ENCODE data around the gene ATP2A1. TPM values are rescaled to one million over a fixed set of nuclear protein-coding genes. Genes with fewer than 3 reads are reported as not detected.
"Not testable (repeated sequence)": the region's sequence is repeated elsewhere in the genome, so short reads cannot be mapped to it uniquely, and the experiment has no call there.

Gene ATP2A1
- total RNA-seq, 1 donor from 2014 or later = 1.3 TPM

GRCh38 chr16:28880589-28880915 lies 2.3 kb downstream of the ATP2A1 start:
- intact Hi-C loops (cut with micrococcal nuclease) = loop anchor here (1.0 kb wide), 4 partner anchors 16 to 70 kb away; partner anchors contain the start of genes ATXN2L, NFATC2IP and RABEP2

- intact Hi-C loops (cut with micrococcal nuclease) = loop anchor here (1.0 kb wide), 4 partner anchors 17 to 69 kb away; partner anchors contain the start of genes ATXN2L, NFATC2IP and RABEP2
These were observed 2.7 kb downstream of the ATP2A1 start for GRCh38 chr16:28880955-28881354.

- intact Hi-C loops (cut with micrococcal nuclease) = not testable (repeated sequence)
These were observed 3.3 kb downstream of the ATP2A1 start for GRCh38 chr16:28881565-28881964.

GRCh38 chr16:28882551-28883160 lies 4.4 kb downstream of the ATP2A1 start:
- intact Hi-C loops (cut with micrococcal nuclease) = no loop called here

GRCh38 chr16:28883221-28883996 lies 5.1 kb downstream of the ATP2A1 start:
- intact Hi-C loops (cut with micrococcal nuclease) = no loop called here

GRCh38 chr16:28884045-28884444 lies 5.8 kb downstream of the ATP2A1 start:
- intact Hi-C loops (cut with micrococcal nuclease) = no loop called here

GRCh38 chr16:28886945-28887344 lies 8.7 kb downstream of the ATP2A1 start:
- intact Hi-C loops (cut with micrococcal nuclease) = no loop called here

- intact Hi-C loops (cut with micrococcal nuclease) = not testable (repeated sequence)
These were observed 12.1 kb downstream of the ATP2A1 start for GRCh38 chr16:28890355-28890754.

GRCh38 chr16:28891964-28892890 lies 13.9 kb downstream of the ATP2A1 start:
- intact Hi-C loops (cut with micrococcal nuclease) = no loop called here

- intact Hi-C loops (cut with micrococcal nuclease) = no loop called here
These were observed 15.0 kb downstream of the ATP2A1 start for GRCh38 chr16:28893291-28893690.

GRCh38 chr16:28895609-28896008 lies 17.3 kb downstream of the ATP2A1 start:
- intact Hi-C loops (cut with micrococcal nuclease) = no loop called here

GRCh38 chr16:28897826-28898225 lies 19.5 kb downstream of the ATP2A1 start:
- intact Hi-C loops (cut with micrococcal nuclease) = no loop called here

GRCh38 chr16:28898266-28898665 lies 20.0 kb downstream of the ATP2A1 start:
- intact Hi-C loops (cut with micrococcal nuclease) = no loop called here

GRCh38 chr16:28898942-28899341 lies 20.7 kb downstream of the ATP2A1 start:
- intact Hi-C loops (cut with micrococcal nuclease) = no loop called here

GRCh38 chr16:28899882-28900590 lies 21.7 kb downstream of the ATP2A1 start:
- intact Hi-C loops (cut with micrococcal nuclease) = no loop called here

GRCh38 chr16:28900601-28901000 lies 22.3 kb downstream of the ATP2A1 start:
- intact Hi-C loops (cut with micrococcal nuclease) = no loop called here

GRCh38 chr16:28901862-28902261 lies 23.6 kb downstream of the ATP2A1 start:
- intact Hi-C loops (cut with micrococcal nuclease) = no loop called here

- intact Hi-C loops (cut with micrococcal nuclease) = no loop called here
These were observed 24.6 kb downstream of the ATP2A1 start for GRCh38 chr16:28902909-28903308.

GRCh38 chr16:28903344-28904042 lies 25.2 kb downstream of the ATP2A1 start:
- intact Hi-C loops (cut with micrococcal nuclease) = no loop called here

- intact Hi-C loops (cut with micrococcal nuclease) = no loop called here
These were observed 26.1 kb downstream of the ATP2A1 start for GRCh38 chr16:28904363-28904762.

GRCh38 chr16:28904828-28905227 lies 26.5 kb downstream of the ATP2A1 start:
- intact Hi-C loops (cut with micrococcal nuclease) = no loop called here

Data from T-helper 1 cell treated with Interleukin-12 subunit alpha and Interleukin-12 subunit beta and Interleukin-4 antibody, amounts not matched to agents 30 ng/mL and 1 ng/mL, for 36 hours (primary cell).